Measurements from ENCODE around the gene ACP2. TPM values are rescaled to one million over a fixed set of nuclear protein-coding genes. Genes with fewer than 3 reads are reported as not detected.
A peak's percentile ranks its signal among the peaks of the same experiment; 100 is the strongest.

Gene ACP2
- total and polyA plus RNA-seq, 2 donors (not counting 1 experiment from before 2014, with no cell fraction given): 16.3 to 29.5 TPM

DNA sequence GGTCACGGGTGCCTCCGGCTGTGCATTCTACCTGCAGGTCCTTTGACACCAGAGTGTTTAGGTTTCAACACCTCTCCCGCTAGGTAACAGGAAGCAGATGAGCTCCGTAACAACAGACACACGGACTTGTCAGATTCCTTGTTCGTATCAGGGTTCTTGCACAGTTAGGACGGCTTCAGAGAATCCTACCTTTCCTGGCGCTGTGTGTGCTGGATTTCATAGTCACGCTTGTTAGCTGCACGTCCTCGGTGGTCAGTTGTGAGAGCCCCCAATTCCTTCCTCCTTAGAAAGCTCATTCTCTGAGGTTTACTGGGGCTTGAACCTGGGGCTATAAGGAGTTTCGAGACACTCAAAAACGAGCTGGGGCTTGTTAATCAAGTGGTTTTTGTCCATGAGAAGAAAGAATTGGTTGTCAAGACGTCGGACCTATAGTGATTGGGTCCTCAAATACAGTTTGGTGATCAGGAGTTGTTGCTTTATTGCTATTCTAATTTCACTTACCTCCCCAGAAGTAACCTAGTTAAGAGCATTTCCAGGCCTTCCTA lies 33.2 kb downstream of the ACP2 start:
- Mint-ChIP-seq H3K27me3 (no peaks in the 10 kb centered on the region), H3K27ac (peak overlapping the region; percentile 98), H3K4me1 (peaks cover 30% of the 10 kb centered on the region), H3K4me3 (peak overlapping the region; percentile 98), H3K9me3 (ENCODE audit: insufficient read depth) (no peaks in the 10 kb centered on the region)
- peak overlapping the region; percentile 80 for H3K4me2 ChIP-seq (replicated peaks; ENCODE audit: low read depth, low read length, poor library complexity, severe bottlenecking)
- H3K9me3 ChIP-seq (ENCODE audit: control extremely low read depth in 1 of 3, control insufficient read depth in 2 of 3, insufficient read depth in 1 of 3, low read length in 2 of 3): no peaks in the 10 kb centered on the region
- H2AFZ ChIP-seq (ENCODE audit: insufficient read depth, low read depth, low read length, poor library complexity, severe bottlenecking): peak overlapping the region; percentile 83
- intact Hi-C loops (cut with micrococcal nuclease): loop anchor here (1.0 kb wide), 1 partner anchor 33 kb away; the partner anchor contains the start of gene ACP2
- ChIA-PET POLR2A (interaction anchor here (0.5 to 2.6 kb wide), 15 partner anchors 19 to 785 kb away, joined by 3 to 29 read pairs (median 5); partner anchors contain the start of genes ACP2, ARFGAP2, MADD and NUP160), CTCF (interaction anchor here (0.6 to 3.7 kb wide), 10 partner anchors 13 to 279 kb away, joined by 3 to 37 read pairs (median 6); partner anchors contain the start of genes ACP2, ARFGAP2, CSTPP1 and NR1H3)
- H3K4me3 ChIP-seq (ENCODE audit: control extremely low read depth in 1 of 5, extremely low read depth in 1 of 5, insufficient read depth in 1 of 5, low read depth in 2 of 5, low read length in 4 of 5): peak overlapping the region; percentile 71 to 92 (median 77)
- no peak for ATAC-seq (ENCODE audit: low read depth)
- peaks cover 30% of the 10 kb centered on the region for H3K79me2 ChIP-seq (ENCODE audit: control insufficient read depth, insufficient read depth, low read length)
- H3K9ac ChIP-seq (ENCODE audit: low read length): peak overlapping the region; percentile 73
- H3K27me3 ChIP-seq (replicated peaks in 1 of 4; ENCODE audit: control extremely low read depth in 1 of 4, control insufficient read depth in 3 of 4, insufficient read depth in 4 of 4, low read length in 3 of 4): no peaks in the 10 kb centered on the region
- H3K4me1 ChIP-seq (ENCODE audit: control insufficient read depth in 2 of 2, insufficient read depth in 2 of 2, low read length in 2 of 2): peaks cover 14 to 31% of the 10 kb centered on the region in 2 donors
- H4K20me1 ChIP-seq (ENCODE audit: control insufficient read depth, insufficient read depth, low read length, poor library complexity, severe bottlenecking): no peaks in the 10 kb centered on the region
- WGBS (ENCODE audit: insufficient coverage): under 1% methylated on average over 13 of the region's 15 CpGs
- H3K27ac ChIP-seq (ENCODE audit: low read length in 2 of 2): peak overlapping the region; percentile 68 to 89
- peaks cover 2 to 6% of the 10 kb centered on the region in 2 experiments for H3K36me3 ChIP-seq (replicated peaks in 1 of 2; ENCODE audit: control extremely low read depth in 1 of 2, control insufficient read depth in 1 of 2, extremely low read depth in 1 of 2, insufficient read depth in 2 of 2, low read length in 1 of 2)
- TF ChIP-seq, protein P1, sequence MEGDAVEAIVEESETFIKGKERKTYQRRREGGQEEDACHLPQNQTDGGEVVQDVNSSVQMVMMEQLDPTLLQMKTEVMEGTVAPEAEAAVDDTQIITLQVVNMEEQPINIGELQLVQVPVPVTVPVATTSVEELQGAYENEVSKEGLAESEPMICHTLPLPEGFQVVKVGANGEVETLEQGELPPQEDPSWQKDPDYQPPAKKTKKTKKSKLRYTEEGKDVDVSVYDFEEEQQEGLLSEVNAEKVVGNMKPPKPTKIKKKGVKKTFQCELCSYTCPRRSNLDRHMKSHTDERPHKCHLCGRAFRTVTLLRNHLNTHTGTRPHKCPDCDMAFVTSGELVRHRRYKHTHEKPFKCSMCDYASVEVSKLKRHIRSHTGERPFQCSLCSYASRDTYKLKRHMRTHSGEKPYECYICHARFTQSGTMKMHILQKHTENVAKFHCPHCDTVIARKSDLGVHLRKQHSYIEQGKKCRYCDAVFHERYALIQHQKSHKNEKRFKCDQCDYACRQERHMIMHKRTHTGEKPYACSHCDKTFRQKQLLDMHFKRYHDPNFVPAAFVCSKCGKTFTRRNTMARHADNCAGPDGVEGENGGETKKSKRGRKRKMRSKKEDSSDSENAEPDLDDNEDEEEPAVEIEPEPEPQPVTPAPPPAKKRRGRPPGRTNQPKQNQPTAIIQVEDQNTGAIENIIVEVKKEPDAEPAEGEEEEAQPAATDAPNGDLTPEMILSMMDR (IDR thresholded peaks at IDR 0.05): no peak
- no peak for TF ChIP-seq EZH2 (IDR thresholded peaks at IDR 0.05; ENCODE audit: borderline replicate concordance, insufficient read depth, low read depth, low read length, poor library complexity, severe bottlenecking)
- no peak for DNase-seq

All from B cell (primary cell).